ENCODE results near the gene TCF7.
A peak's percentile ranks its signal among the peaks of the same experiment; 100 is the strongest.

Gene TCF7

DNA sequence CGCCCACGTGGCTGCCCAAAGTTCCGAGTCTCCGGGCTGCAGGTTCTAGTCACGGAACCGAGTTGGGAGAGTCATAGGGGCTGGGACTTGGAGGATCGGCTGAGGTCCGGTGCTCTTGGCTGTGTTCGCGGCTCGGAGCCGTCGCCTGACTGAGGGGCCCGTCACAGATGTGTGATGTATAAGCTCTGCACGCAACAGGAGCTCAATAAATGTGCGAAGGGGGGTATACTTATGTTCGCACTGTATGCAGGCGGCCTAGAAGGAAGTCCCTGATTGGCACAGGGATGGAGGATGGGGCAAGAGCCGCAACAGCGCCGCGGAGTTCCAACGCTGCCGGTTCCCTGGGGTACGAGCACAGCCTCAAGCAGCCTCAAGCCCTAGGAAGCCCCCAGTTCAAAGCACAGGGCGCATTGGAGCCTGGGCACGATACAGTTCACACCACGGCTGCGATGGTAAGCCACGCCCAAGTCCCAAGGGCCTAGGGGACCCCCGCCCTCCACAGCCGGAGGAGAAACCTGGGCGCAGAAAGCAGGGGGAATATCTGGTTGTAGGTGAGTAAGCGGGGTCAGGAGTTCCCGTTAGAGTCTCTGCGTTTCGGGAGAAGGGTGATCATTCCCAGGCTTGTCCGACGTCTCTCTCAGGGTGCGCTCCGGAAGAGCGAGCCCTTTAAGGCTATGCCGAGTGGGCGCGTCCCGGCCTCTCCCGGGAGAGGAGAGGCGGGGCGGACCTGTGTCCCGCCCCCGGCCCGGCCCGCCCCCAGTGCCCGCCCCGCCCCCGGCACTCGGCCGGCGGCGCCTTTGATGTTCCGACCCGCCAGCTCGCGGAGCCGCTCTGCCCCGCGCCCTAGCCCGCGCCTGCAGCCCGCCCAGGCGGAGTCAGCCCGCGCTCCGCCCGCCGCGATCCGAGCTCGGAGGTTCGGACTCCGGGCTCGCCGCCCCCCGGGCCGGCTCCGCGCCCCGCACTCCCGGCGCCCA lies at the start of gene TCF7:
Gene TCF7 (plus strand): TSS at position 780 of the 974 bp plus-strand sequence. CDS start 226 bp downstream, outside the sequence.
- peak; percentile 78 for DNase-seq (ENCODE audit: low spot score)

DNA sequence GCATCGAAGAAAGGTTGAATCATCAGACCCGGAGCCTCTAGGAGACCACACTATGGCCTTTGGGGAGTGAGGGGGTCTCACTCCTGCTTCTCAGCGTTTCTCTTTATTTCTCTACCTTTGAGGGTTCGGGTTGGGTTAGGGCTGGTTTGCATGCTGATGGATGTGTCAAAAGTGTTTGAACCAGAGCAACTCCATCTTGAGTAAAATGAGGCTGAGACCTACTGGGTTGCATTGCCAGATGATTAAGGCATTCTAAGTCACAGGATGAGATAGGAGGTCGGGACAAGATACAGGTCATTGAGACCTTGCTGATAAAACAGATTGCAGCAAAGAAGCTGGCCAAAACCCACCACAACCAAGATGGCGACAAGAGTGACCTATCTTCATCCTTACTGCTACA lies 44.9 kb upstream of the TCF7 start:
- DNase-seq (ENCODE audit: low spot score) = no peak

GRCh38 chr5:134070725-134071613 lies 43.5 kb upstream of the TCF7 start:
- no peak for DNase-seq (ENCODE audit: low spot score)

DNA sequence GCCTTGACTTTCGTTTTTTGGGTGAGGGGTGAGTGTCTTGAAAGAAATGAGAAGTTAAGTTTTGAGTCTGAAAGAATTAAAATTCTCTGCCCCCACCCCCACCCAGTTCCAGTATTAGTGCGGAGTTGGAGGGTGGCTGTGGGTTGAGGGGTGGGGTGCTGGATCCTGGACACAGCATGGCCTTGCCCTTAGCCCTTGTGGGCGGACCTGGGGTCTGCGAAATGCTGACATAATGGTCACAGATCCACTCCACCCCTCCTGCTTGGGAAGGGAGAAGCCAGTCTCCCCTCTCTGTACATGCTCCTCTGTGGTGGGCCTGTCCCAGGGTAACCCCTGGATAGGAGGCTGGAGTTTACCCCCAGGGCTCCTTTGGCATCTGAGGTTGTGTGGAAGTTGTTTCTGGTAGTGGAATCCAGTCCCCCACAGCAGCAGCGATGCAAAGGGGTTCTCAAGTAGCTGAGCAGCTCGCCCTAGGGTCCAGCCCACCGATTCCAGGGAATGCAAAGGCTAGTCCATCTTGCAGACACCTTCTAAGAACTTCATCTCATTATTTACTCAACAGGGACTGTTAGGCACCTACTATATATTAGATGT lies 42.8 kb upstream of the TCF7 start:
- DNase-seq (ENCODE audit: low spot score) = no peak

- no peak for DNase-seq (ENCODE audit: low spot score)
These were observed 41.8 kb upstream of the TCF7 start for GRCh38 chr5:134072471-134073210.

- DNase-seq (ENCODE audit: low spot score) = peak; percentile 29
These were observed 41.1 kb upstream of the TCF7 start for GRCh38 chr5:134073404-134073803.

DNA sequence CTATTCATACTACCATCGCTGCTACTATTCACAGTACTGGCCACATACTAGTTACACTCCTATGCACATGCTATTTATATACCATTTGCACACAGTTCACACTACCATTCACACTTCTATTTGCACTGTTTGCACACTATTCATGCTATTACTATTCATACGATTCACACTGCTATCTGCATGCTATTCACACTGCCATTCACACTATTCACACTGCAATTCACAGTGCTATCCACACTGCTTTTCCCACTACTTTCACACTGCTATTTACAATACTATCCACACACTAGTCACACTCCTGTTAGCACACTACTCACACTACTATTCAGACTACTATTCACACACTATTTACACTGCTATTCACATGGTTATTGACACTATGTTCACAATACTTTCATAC lies 39.4 kb upstream of the TCF7 start:
- no peak for DNase-seq (ENCODE audit: low spot score)

GRCh38 chr5:134077926-134078580 lies 36.4 kb upstream of the TCF7 start:
- DNase-seq (ENCODE audit: low spot score) = no peak

DNA sequence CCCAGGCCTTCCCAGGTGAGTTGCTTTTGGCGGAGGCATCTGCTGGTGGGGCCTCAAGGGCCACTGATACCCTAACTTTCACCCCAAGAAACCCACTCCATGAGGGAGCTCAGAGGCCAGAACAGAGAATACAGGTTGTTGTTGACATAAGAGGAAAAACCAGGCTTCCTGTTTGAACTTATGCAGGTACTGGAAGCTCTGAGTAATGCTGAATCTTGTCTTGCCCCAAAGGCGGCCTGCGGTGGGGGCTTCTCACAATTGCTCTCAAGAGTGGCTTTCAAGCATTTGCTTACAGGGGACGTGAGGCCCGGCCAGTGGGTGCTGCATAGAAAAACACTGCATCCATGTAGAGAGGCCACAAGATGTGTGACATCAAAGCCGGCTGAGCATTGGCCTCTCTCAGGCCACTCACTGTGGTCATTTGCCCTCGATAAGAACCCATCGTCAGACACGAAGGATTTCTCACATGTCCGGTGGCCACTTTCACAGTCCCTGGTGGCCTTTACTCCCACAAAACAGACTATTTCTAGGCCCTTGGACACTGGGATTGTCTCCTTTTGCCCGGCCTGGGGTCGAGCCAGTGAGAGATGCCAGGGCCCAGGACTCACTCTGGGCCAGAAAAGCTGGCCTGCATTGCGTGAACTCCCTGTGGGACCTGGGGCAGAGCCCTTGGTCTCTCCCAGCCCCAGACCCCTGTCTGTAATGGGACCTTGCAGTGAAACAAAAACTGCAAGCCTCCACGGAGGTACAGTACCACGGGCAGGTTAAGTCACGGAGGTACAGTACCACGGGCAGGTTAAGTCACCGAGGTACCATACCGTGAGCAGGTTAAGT lies 34.5 kb upstream of the TCF7 start:
- DNase-seq (ENCODE audit: low spot score) = peak; percentile 76

DNA sequence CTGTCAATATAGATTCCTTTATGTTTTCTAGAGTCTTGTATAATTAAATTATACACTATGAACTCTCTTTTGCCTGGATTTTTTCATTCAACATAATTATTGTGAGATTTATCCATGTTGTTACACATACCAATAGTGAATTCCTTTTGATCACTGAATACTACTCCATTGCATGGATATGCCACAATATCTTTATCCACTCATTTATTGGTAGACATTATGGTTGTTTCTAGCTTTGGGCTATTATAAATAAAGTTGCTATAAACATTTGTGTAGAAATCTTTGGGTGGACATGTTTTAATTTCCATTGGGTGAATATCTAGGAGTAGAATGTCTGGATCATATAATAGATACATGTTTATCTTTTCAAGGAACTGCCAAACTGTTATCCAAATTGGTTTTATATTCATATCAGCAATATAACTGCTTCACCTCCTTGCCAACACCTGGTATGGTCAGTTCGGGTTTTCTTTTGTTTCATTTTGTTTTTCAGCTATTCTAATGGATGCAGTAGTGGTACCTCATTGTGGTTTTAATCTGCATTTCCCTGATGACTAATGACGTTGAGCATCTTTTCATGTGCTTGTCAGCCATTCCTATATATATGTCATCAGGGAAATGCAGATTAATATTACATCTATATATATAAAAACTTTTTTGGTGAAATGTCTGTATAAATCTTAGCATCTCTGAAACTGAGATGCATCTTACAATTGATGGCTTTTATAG lies 32.1 kb upstream of the TCF7 start:
- DNase-seq (ENCODE audit: low spot score) = peak; percentile 33

DNA sequence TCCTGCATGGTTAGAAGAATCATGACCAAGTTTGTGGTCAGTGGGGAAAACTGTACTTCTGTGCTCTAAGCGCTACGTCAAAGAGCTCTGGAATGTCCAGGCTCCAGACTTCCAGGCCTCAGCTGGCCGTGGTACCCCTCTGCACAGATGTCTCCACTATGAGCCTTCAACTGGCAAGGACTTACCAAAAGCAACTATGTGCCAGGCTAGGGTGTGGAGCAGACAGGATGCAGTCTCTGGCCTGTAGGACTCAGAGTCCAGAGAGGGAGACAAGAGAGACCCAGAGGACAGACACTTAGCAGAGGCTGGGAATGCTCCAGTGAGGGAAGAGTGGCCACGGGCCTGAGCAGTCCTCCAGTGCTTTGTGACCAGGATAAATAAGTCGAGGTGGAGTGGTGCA lies 31.0 kb upstream of the TCF7 start:
- DNase-seq (ENCODE audit: low spot score) = no peak

GRCh38 chr5:134084022-134084565 lies 30.4 kb upstream of the TCF7 start:
- no peak for DNase-seq (ENCODE audit: low spot score)

DNA sequence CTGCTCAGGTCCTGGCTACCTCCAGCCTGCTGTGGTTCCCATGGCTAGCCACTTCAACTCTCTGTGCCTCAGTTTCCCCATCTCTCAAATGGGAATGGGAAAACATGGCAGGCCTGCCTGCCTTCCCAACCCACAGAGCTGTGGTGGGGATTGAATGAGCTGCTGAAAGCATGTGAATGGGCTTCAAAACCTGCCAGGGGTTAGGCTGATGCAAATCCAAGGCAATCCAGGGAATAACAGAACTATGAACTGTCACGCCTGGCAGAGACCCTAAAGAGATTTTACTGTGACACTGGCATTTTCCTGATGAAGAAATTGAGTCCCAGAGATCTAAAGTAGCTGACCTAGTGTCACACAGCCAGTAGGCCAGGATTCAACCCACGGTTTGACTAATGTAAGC lies 29.9 kb upstream of the TCF7 start:
- no peak for DNase-seq (ENCODE audit: low spot score)

DNA sequence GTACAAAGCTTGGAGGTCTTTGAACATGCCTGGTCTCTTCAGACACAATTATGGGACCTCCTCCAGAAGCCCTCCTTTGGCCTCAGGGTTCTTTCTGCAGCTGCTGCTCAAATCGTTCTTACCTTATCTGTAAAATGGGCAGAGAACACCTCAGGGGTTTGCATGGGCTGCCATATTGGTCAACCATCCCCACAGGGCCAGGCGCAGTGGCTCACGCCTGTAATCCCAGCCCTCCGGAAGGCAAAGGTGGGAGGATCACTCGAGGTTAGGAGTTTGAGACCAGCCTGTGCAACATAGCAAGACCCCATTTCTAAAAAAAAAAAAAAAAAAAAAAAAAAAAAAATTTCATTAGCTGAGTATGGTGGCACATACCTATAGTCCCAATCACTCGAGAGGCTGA lies 29.1 kb upstream of the TCF7 start:
- DNase-seq (ENCODE audit: low spot score) = no peak

DNA sequence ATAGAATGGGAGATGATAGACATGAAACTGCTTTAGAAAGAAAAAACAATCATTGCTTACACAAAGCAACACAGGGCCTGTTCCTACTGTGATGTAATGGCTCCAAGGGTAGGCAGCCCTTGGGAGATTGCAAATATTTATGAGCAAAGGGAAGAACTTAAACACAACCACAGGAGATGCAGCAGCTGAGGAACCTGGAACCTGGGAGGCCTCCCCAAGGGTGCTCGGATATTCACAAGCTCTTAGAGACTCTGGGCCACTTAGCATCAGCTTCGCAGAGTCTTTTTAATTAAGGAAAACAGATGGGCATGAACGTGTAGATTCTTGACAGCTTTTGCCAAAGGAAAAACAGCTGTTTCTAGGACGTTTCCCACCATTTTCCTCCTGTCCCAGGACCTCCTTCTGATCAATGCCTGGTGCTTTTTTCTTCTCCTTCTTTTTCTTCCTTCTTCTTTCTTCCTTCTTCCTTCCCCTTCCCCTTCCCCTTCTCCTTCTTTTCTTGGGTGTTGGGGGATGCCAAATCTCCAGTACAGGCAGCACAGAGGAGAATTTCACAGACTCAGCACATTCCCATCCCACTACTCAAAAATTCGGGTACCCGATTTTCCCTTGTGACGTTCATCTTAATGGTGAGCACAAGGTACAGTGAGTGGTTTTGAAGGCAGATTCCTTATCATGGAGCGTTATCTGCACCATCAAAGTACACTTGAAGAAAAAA lies 28.1 kb upstream of the TCF7 start:
- no peak for DNase-seq (ENCODE audit: low spot score)

DNA sequence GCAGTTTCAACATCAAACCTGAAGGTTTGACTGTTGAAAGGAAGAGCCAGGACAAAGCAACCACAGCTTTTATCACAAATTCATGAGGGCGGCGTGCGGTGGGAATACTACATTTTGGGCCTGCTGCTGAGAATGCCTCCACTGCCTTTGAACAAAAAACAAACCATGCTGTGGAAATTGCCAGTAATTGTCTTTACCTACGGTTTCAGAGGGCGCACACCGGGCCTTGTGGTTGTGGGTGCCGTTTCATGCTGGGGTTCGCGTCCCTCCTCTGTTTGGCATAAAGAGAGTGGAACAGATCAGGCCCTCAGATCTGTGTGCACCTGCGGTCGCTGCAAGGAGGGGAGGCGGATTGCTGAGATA lies 27.6 kb upstream of the TCF7 start:
- DNase-seq (ENCODE audit: low spot score) = peak; percentile 74

- DNase-seq (ENCODE audit: low spot score) = no peak
These were observed 26.2 kb upstream of the TCF7 start for GRCh38 chr5:134088291-134088690.

GRCh38 chr5:134088994-134089560 lies 25.4 kb upstream of the TCF7 start:
- DNase-seq (ENCODE audit: low spot score) = no peak
